Measurements from ENCODE around the gene ATP8A1.
A peak's percentile ranks its signal among the peaks of the same experiment; 100 is the strongest.

ATP8A1 gene

GRCh38 chr4:42568610-42569207 is 88.2 kb downstream of the ATP8A1 start:
- H3K27ac ChIP-seq, result no peak overlapping the region
- TF ChIP-seq ZFX (IDR thresholded peaks at IDR 0.05) (no peak), CTCF (conservative IDR thresholded peaks at IDR 0.05) (peak; percentile 76)

GRCh38 chr4:42566835-42567234 is 90.1 kb downstream of the ATP8A1 start:
- TF ChIP-seq ZFX (IDR thresholded peaks at IDR 0.05) (no peak), CTCF (conservative IDR thresholded peaks at IDR 0.05) (no peak)
- no peak overlapping the region for H3K27ac ChIP-seq

- H3K27ac ChIP-seq, result no peak overlapping the region
- no peak for TF ChIP-seq ZFX (IDR thresholded peaks at IDR 0.05)
- no peak for TF ChIP-seq CTCF (conservative IDR thresholded peaks at IDR 0.05)
Measured at GRCh38 chr4:42562016-42562415, 94.9 kb downstream of the ATP8A1 start.

- no peak overlapping the region for H3K27ac ChIP-seq
- TF ChIP-seq ZFX (IDR thresholded peaks at IDR 0.05), result no peak
- TF ChIP-seq CTCF (conservative IDR thresholded peaks at IDR 0.05), result no peak
Measured at GRCh38 chr4:42561031-42561430, 95.9 kb downstream of the ATP8A1 start.

- TF ChIP-seq ZFX (IDR thresholded peaks at IDR 0.05), result no peak
- TF ChIP-seq CTCF (conservative IDR thresholded peaks at IDR 0.05), result no peak
- no peak overlapping the region for H3K27ac ChIP-seq
Measured at GRCh38 chr4:42560467-42560861, 96.4 kb downstream of the ATP8A1 start.

- TF ChIP-seq ZFX (IDR thresholded peaks at IDR 0.05), result no peak
- TF ChIP-seq CTCF (conservative IDR thresholded peaks at IDR 0.05), result no peak
Measured at GRCh38 chr4:42558156-42558555, 98.7 kb downstream of the ATP8A1 start.

GRCh38 chr4:42555828-42556227 is 101.1 kb downstream of the ATP8A1 start:
- TF ChIP-seq CTCF (conservative IDR thresholded peaks at IDR 0.05), result no peak
- no peak for TF ChIP-seq ZFX (IDR thresholded peaks at IDR 0.05)
- no peak overlapping the region for H3K27ac ChIP-seq

More at GRCh38 chr4:42558156-42558555, 98.7 kb downstream of the ATP8A1 start:
- H3K27ac ChIP-seq, result no peak overlapping the region
